ENCODE measurements around the gene TSNAXIP1. TPM values are rescaled to one million over a fixed set of nuclear protein-coding genes. Genes with fewer than 3 reads are reported as not detected.

TSNAXIP1 gene
- total and polyA plus RNA-seq, 9 of the 15 experiments (the other 6 are each of a cell fraction or from before 2014, with no cell fraction given): 0.03 to 0.24 (median 0.11) TPM; not detected in 4

GRCh38 chr16:67833415-67834241 is 26.9 kb downstream of the TSNAXIP1 start (continued):
- no peak for TF ChIP-seq USF2 (CRISPR knock-in tag; IDR thresholded peaks at IDR 0.05)
- TF ChIP-seq CHCHD3 (CRISPR knock-in tag; IDR thresholded peaks at IDR 0.05): no peak
- no peak for TF ChIP-seq TFAM (CRISPR knock-in tag; conservative IDR thresholded peaks at IDR 0.05)
- TF ChIP-seq MEIS2 (IDR thresholded peaks at IDR 0.05; ENCODE audit: partially characterized antibody): no peak
- peak; percentile 94; the same call in 1 of the 2 replicates for TF ChIP-seq ETS1 (conservative IDR thresholded peaks at IDR 0.05; ENCODE audit: control insufficient read depth, low read depth, low read length)
- peak; percentile 94 for TF ChIP-seq ZNF511 (CRISPR knock-in tag; IDR thresholded peaks at IDR 0.05)
- TF ChIP-seq ZNF644 (tag; IDR thresholded peaks at IDR 0.05; ENCODE audit: low read depth): no peak
- no peak for TF ChIP-seq ETV6 (IDR thresholded peaks at IDR 0.05; ENCODE audit: borderline replicate concordance in 1 of 2, low read depth in 2 of 2, low read length in 1 of 2)
- no peak for TF ChIP-seq ETV6 (CRISPR knock-in tag; IDR thresholded peaks at IDR 0.05; ENCODE audit: borderline replicate concordance)
- no peak for TF ChIP-seq FOXM1 (IDR thresholded peaks at IDR 0.05; ENCODE audit: low read depth)
- TF ChIP-seq FOXM1 (CRISPR knock-in tag; IDR thresholded peaks at IDR 0.05; ENCODE audit: low read depth): no peak
- TF ChIP-seq FOXP1 (CRISPR knock-in tag; IDR thresholded peaks at IDR 0.05): peak; percentile 88
- TF ChIP-seq MCM2 (IDR thresholded peaks at IDR 0.05; ENCODE audit: low read depth): no peak
- TF ChIP-seq MCM5 (IDR thresholded peaks at IDR 0.05; ENCODE audit: low read depth): no peak
- TF ChIP-seq TAF7 (tag; IDR thresholded peaks at IDR 0.05): peak; percentile 95
- no peak for TF ChIP-seq ZMIZ1 (IDR thresholded peaks at IDR 0.05; ENCODE audit: low read depth in 2 of 2, low read length in 2 of 2)
- TF ChIP-seq CHD2 (IDR thresholded peaks at IDR 0.05; ENCODE audit: low read depth, low read length): peak; percentile 99
- no peak for TF ChIP-seq PATZ1 (CRISPR knock-in tag; IDR thresholded peaks at IDR 0.05; ENCODE audit: borderline replicate concordance)

All from K562 (cell line).